Measurements from ENCODE around the gene SLC35F4.

GRCh38 chr14:57692671-57693070 is 173.2 kb downstream of the SLC35F4 start:
- TF ChIP-seq CTCF (IDR thresholded peaks at IDR 0.05) = peak in 11 of 12 donors; percentile 11 to 47 (median 30)
- TF ChIP-seq POLR2A (IDR thresholded peaks at IDR 0.05) = no peak
